Measurements from ENCODE around the gene ATP6V1A.

ATP6V1A gene

GRCh38 chr3:113828600-113828999 is 81.8 kb downstream of the ATP6V1A start:
- TF ChIP-seq CTCF (IDR thresholded peaks at IDR 0.05; ENCODE audit: extremely low read depth, insufficient read depth, missing control alignments) = no peak
- DNase-seq (ENCODE audit: low spot score) = no peak
- in situ Hi-C loops (cut with MboI; ENCODE audit: low pct_unique_long_range_greater_than_20kb, low sequenced_read_pairs, unreplicated experiment) = no loop called here

GRCh38 chr3:113829576-113830354 is 82.9 kb downstream of the ATP6V1A start:
- in situ Hi-C loops (cut with MboI; ENCODE audit: low pct_unique_long_range_greater_than_20kb, low sequenced_read_pairs, unreplicated experiment) = no loop called here
- DNase-seq (ENCODE audit: low spot score) = no peak

GRCh38 chr3:113831103-113831355 is 84.2 kb downstream of the ATP6V1A start:
- no peak for TF ChIP-seq CTCF (IDR thresholded peaks at IDR 0.05; ENCODE audit: extremely low read depth, insufficient read depth, missing control alignments)
- DNase-seq (ENCODE audit: low spot score) = no peak
- in situ Hi-C loops (cut with MboI; ENCODE audit: low pct_unique_long_range_greater_than_20kb, low sequenced_read_pairs, unreplicated experiment) = no loop called here

More at GRCh38 chr3:113829576-113830354, 82.9 kb downstream of the ATP6V1A start:
- TF ChIP-seq CTCF (IDR thresholded peaks at IDR 0.05; ENCODE audit: extremely low read depth, insufficient read depth, missing control alignments) = no peak

- TF ChIP-seq CTCF (IDR thresholded peaks at IDR 0.05; ENCODE audit: extremely low read depth, insufficient read depth, missing control alignments) = no peak
- no peak for DNase-seq (ENCODE audit: low spot score)
- in situ Hi-C loops (cut with MboI; ENCODE audit: low pct_unique_long_range_greater_than_20kb, low sequenced_read_pairs, unreplicated experiment) = no loop called here
These were observed 85.8 kb downstream of the ATP6V1A start for GRCh38 chr3:113832477-113833164.

- in situ Hi-C loops (cut with MboI; ENCODE audit: low pct_unique_long_range_greater_than_20kb, low sequenced_read_pairs, unreplicated experiment) = no loop called here
- no peak for DNase-seq (ENCODE audit: low spot score)
- TF ChIP-seq CTCF (IDR thresholded peaks at IDR 0.05; ENCODE audit: extremely low read depth, insufficient read depth, missing control alignments) = no peak
These were observed 88.1 kb downstream of the ATP6V1A start for GRCh38 chr3:113834983-113835382.

- in situ Hi-C loops (cut with MboI; ENCODE audit: low pct_unique_long_range_greater_than_20kb, low sequenced_read_pairs, unreplicated experiment) = no loop called here
- TF ChIP-seq CTCF (IDR thresholded peaks at IDR 0.05; ENCODE audit: extremely low read depth, insufficient read depth, missing control alignments) = peak; percentile 91
- DNase-seq (ENCODE audit: low spot score) = peak; percentile 90
These were observed 91.9 kb downstream of the ATP6V1A start, which contains the start of gene GRAMD1C for GRCh38 chr3:113838631-113839209. Gene GRAMD1C, plus strand, starts transcription at chr3:113838788. Its CDS starts 122 bp downstream, at chr3:113838910.
